ENCODE data around the gene DUSP16. TPM values are rescaled to one million over a fixed set of nuclear protein-coding genes. Genes with fewer than 3 reads are reported as not detected.

The DUSP16 gene
- total RNA-seq, 1 donor from 2014 or later: 64.7 TPM

GRCh38 chr12:12488296-12488695, 74.4 kb downstream of the DUSP16 start:
- no peak for DNase-seq (ENCODE audit: low spot score)
- Mint-ChIP-seq H3K4me1 (ENCODE audit: low read depth) (peaks cover 40% of the 10 kb centered on the region), H3K27ac (peak overlapping the region; percentile 60), H3K4me3 (ENCODE audit: low read depth) (no peak overlapping the region), H3K36me3 (ENCODE audit: low read depth) (peaks cover 56% of the 10 kb centered on the region), H3K9me3 (no peaks in the 10 kb centered on the region), H3K27me3 (ENCODE audit: low read depth) (no peaks in the 10 kb centered on the region)
- intact Hi-C loops (cut with micrococcal nuclease): no loop called here

- Mint-ChIP-seq H3K36me3 (ENCODE audit: low read depth) (peaks cover 62% of the 10 kb centered on the region), H3K27ac (peak overlapping the region; percentile 60)
- intact Hi-C loops (cut with micrococcal nuclease): loop anchor here (1.0 kb wide), 1 partner anchor 19 kb away; no protein-coding TSS in a partner anchor
Observed at GRCh38 chr12:12487490-12487889, 75.2 kb downstream of the DUSP16 start.

GRCh38 chr12:12486661-12487240, 75.9 kb downstream of the DUSP16 start:
- no peak overlapping the region for H3K4me3 Mint-ChIP-seq (ENCODE audit: low read depth)
- peaks cover 51% of the 10 kb centered on the region for H3K4me1 Mint-ChIP-seq (ENCODE audit: low read depth)
- no peaks in the 10 kb centered on the region for H3K9me3 Mint-ChIP-seq
- DNase-seq (ENCODE audit: low spot score): no peak
- no peaks in the 10 kb centered on the region for H3K27me3 Mint-ChIP-seq (ENCODE audit: low read depth)
- peak overlapping the region; percentile 80 for H3K27ac Mint-ChIP-seq
- intact Hi-C loops (cut with micrococcal nuclease): loop anchor here (1.0 kb wide), 1 partner anchor 20 kb away; no protein-coding TSS in a partner anchor
- peaks cover 67% of the 10 kb centered on the region for H3K36me3 Mint-ChIP-seq (ENCODE audit: low read depth)

More at GRCh38 chr12:12487490-12487889, 75.2 kb downstream of the DUSP16 start:
- Mint-ChIP-seq H3K4me3 (ENCODE audit: low read depth) (no peak overlapping the region), H3K27me3 (ENCODE audit: low read depth) (no peaks in the 10 kb centered on the region), H3K9me3 (no peaks in the 10 kb centered on the region), H3K4me1 (ENCODE audit: low read depth) (peaks cover 45% of the 10 kb centered on the region)
- DNase-seq (ENCODE audit: low spot score): no peak

GRCh38 chr12:12483438-12483837, 79.2 kb downstream of the DUSP16 start:
- intact Hi-C loops (cut with micrococcal nuclease): loop anchor here (1.0 to 5.0 kb wide), 4 partner anchors 18 to 234 kb away; partner anchors contain the start of gene CDKN1B

GRCh38 chr12:12482959-12483358, 79.7 kb downstream of the DUSP16 start:
- peaks cover 69% of the 10 kb centered on the region for H3K4me1 Mint-ChIP-seq (ENCODE audit: low read depth)
- intact Hi-C loops (cut with micrococcal nuclease): loop anchor here (1.0 to 5.0 kb wide), 4 partner anchors 18 to 234 kb away; partner anchors contain the start of gene CDKN1B
- no peak for DNase-seq (ENCODE audit: low spot score)
- peak overlapping the region; percentile 97 for H3K27ac Mint-ChIP-seq
- no peaks in the 10 kb centered on the region for H3K9me3 Mint-ChIP-seq
- H3K4me3 Mint-ChIP-seq (ENCODE audit: low read depth): peak overlapping the region; percentile 81
- peaks cover 84% of the 10 kb centered on the region for H3K36me3 Mint-ChIP-seq (ENCODE audit: low read depth)
- no peaks in the 10 kb centered on the region for H3K27me3 Mint-ChIP-seq (ENCODE audit: low read depth)

More at GRCh38 chr12:12483438-12483837, 79.2 kb downstream of the DUSP16 start:
- Mint-ChIP-seq H3K4me3 (ENCODE audit: low read depth) (peak overlapping the region; percentile 67), H3K27me3 (ENCODE audit: low read depth) (no peaks in the 10 kb centered on the region), H3K9me3 (no peaks in the 10 kb centered on the region), H3K4me1 (ENCODE audit: low read depth) (peaks cover 73% of the 10 kb centered on the region), H3K27ac (peak overlapping the region; percentile 75), H3K36me3 (ENCODE audit: low read depth) (peaks cover 84% of the 10 kb centered on the region)
- DNase-seq (ENCODE audit: low spot score): no peak

GRCh38 chr12:12482150-12482761, 80.4 kb downstream of the DUSP16 start:
- peak; percentile 32 for DNase-seq (ENCODE audit: low spot score)
- Mint-ChIP-seq H3K9me3 (no peaks in the 10 kb centered on the region), H3K27ac (peak overlapping the region; percentile 97), H3K36me3 (ENCODE audit: low read depth) (peaks cover 84% of the 10 kb centered on the region), H3K4me3 (ENCODE audit: low read depth) (peak overlapping the region; percentile 81), H3K4me1 (ENCODE audit: low read depth) (peaks cover 68% of the 10 kb centered on the region), H3K27me3 (ENCODE audit: low read depth) (no peaks in the 10 kb centered on the region)
- intact Hi-C loops (cut with micrococcal nuclease): loop anchor here (2.0 to 5.0 kb wide), 3 partner anchors 31 to 235 kb away; partner anchors contain the start of gene CDKN1B

GRCh38 chr12:12481631-12482030, 81.0 kb downstream of the DUSP16 start:
- peak overlapping the region; percentile 59 for H3K4me3 Mint-ChIP-seq (ENCODE audit: low read depth)
- no peaks in the 10 kb centered on the region for H3K27me3 Mint-ChIP-seq (ENCODE audit: low read depth)
- H3K27ac Mint-ChIP-seq: peak overlapping the region; percentile 97
- intact Hi-C loops (cut with micrococcal nuclease): loop anchor here (2.0 to 5.0 kb wide), 3 partner anchors 31 to 236 kb away; partner anchors contain the start of gene CDKN1B
- peaks cover 85% of the 10 kb centered on the region for H3K36me3 Mint-ChIP-seq (ENCODE audit: low read depth)
- H3K9me3 Mint-ChIP-seq: no peaks in the 10 kb centered on the region
- no peak for DNase-seq (ENCODE audit: low spot score)
- peaks cover 66% of the 10 kb centered on the region for H3K4me1 Mint-ChIP-seq (ENCODE audit: low read depth)

GRCh38 chr12:12480074-12480473, 82.6 kb downstream of the DUSP16 start:
- H3K4me3 Mint-ChIP-seq (ENCODE audit: low read depth): peak overlapping the region; percentile 54
- intact Hi-C loops (cut with micrococcal nuclease): loop anchor here (5.0 kb wide), 1 partner anchor 237 kb away; the partner anchor contains the start of gene CDKN1B

GRCh38 chr12:12477532-12477890, 85.2 kb downstream of the DUSP16 start:
- H3K4me1 Mint-ChIP-seq (ENCODE audit: low read depth): peaks cover 78% of the 10 kb centered on the region
- peak overlapping the region; percentile 57 for H3K27ac Mint-ChIP-seq
- H3K27me3 Mint-ChIP-seq (ENCODE audit: low read depth): no peaks in the 10 kb centered on the region
- H3K9me3 Mint-ChIP-seq: no peaks in the 10 kb centered on the region
- H3K4me3 Mint-ChIP-seq (ENCODE audit: low read depth): no peak overlapping the region
- DNase-seq (ENCODE audit: low spot score): no peak
- peaks cover 77% of the 10 kb centered on the region for H3K36me3 Mint-ChIP-seq (ENCODE audit: low read depth)
- intact Hi-C loops (cut with micrococcal nuclease): no loop called here

More at GRCh38 chr12:12480074-12480473, 82.6 kb downstream of the DUSP16 start:
- peaks cover 81% of the 10 kb centered on the region for H3K36me3 Mint-ChIP-seq (ENCODE audit: low read depth)
- H3K27me3 Mint-ChIP-seq (ENCODE audit: low read depth): no peaks in the 10 kb centered on the region
- DNase-seq (ENCODE audit: low spot score): no peak
- H3K27ac Mint-ChIP-seq: peak overlapping the region; percentile 82
- peaks cover 72% of the 10 kb centered on the region for H3K4me1 Mint-ChIP-seq (ENCODE audit: low read depth)
- no peaks in the 10 kb centered on the region for H3K9me3 Mint-ChIP-seq

GRCh38 chr12:12476857-12477531, 85.7 kb downstream of the DUSP16 start:
- no peaks in the 10 kb centered on the region for H3K27me3 Mint-ChIP-seq (ENCODE audit: low read depth)
- H3K9me3 Mint-ChIP-seq: no peaks in the 10 kb centered on the region
- peaks cover 74% of the 10 kb centered on the region for H3K36me3 Mint-ChIP-seq (ENCODE audit: low read depth)
- no peak overlapping the region for H3K4me3 Mint-ChIP-seq (ENCODE audit: low read depth)
- H3K4me1 Mint-ChIP-seq (ENCODE audit: low read depth): peaks cover 74% of the 10 kb centered on the region
- intact Hi-C loops (cut with micrococcal nuclease): no loop called here
- DNase-seq (ENCODE audit: low spot score): no peak
- H3K27ac Mint-ChIP-seq: peak overlapping the region; percentile 73

GRCh38 chr12:12474931-12475795, 87.5 kb downstream of the DUSP16 start:
- intact Hi-C loops (cut with micrococcal nuclease): loop anchor here (1.0 to 2.0 kb wide), 8 partner anchors 9 to 229 kb away; partner anchors contain the start of gene DUSP16
- peak overlapping the region; percentile 74 for H3K4me3 Mint-ChIP-seq (ENCODE audit: low read depth)
- H3K36me3 Mint-ChIP-seq (ENCODE audit: low read depth): peaks cover 80% of the 10 kb centered on the region
- H3K27me3 Mint-ChIP-seq (ENCODE audit: low read depth): no peaks in the 10 kb centered on the region
- peak; percentile 56 for DNase-seq (ENCODE audit: low spot score)
- no peaks in the 10 kb centered on the region for H3K9me3 Mint-ChIP-seq
- H3K27ac Mint-ChIP-seq: peak overlapping the region; percentile 96
- peaks cover 73% of the 10 kb centered on the region for H3K4me1 Mint-ChIP-seq (ENCODE audit: low read depth)

- Mint-ChIP-seq H3K36me3 (ENCODE audit: low read depth) (peaks cover 80% of the 10 kb centered on the region), H3K27me3 (ENCODE audit: low read depth) (no peaks in the 10 kb centered on the region), H3K4me1 (ENCODE audit: low read depth) (peaks cover 70% of the 10 kb centered on the region), H3K9me3 (no peaks in the 10 kb centered on the region), H3K4me3 (ENCODE audit: low read depth) (peak overlapping the region; percentile 74), H3K27ac (peak overlapping the region; percentile 96)
- DNase-seq (ENCODE audit: low spot score): no peak
- intact Hi-C loops (cut with micrococcal nuclease): loop anchor here (1.0 to 2.0 kb wide), 3 partner anchors 8 to 98 kb away; no protein-coding TSS in a partner anchor
Observed at GRCh38 chr12:12474471-12474928, 88.2 kb downstream of the DUSP16 start.

All from activated T-helper 2 cell treated with anti-CD3 and anti-CD28 coated beads, Interferon-gamma antibody, Interleukin-2, Interleukin-4, amounts not matched to agents 10 μg/mL and 5 μg/mL and 100 μg/mL, durations not matched to agents 14 hours and 24 hours and 36 hours (primary cell).